ENCODE data around the gene PPP2R3A.
A peak's percentile ranks its signal among the peaks of the same experiment; 100 is the strongest.

Gene PPP2R3A

GRCh38 chr3:136186344-136186743 lies 220.8 kb downstream of the PPP2R3A start:
- no peaks in the 10 kb centered on the region for H3K27me3 ChIP-seq (replicated peaks; ENCODE audit: insufficient read depth, low read length)
- peaks cover 100% of the 10 kb centered on the region for H3K79me2 ChIP-seq (ENCODE audit: low read length)
- H3K27ac ChIP-seq (ENCODE audit: low read length): no peak overlapping the region
- H3K36me3 ChIP-seq (replicated peaks; ENCODE audit: insufficient read depth, low read length): no peaks in the 10 kb centered on the region
- TF ChIP-seq EZH2 (optimal IDR thresholded peaks at IDR 0.05; ENCODE audit: low read depth, low read length): no peak
- TF ChIP-seq, protein P1, sequence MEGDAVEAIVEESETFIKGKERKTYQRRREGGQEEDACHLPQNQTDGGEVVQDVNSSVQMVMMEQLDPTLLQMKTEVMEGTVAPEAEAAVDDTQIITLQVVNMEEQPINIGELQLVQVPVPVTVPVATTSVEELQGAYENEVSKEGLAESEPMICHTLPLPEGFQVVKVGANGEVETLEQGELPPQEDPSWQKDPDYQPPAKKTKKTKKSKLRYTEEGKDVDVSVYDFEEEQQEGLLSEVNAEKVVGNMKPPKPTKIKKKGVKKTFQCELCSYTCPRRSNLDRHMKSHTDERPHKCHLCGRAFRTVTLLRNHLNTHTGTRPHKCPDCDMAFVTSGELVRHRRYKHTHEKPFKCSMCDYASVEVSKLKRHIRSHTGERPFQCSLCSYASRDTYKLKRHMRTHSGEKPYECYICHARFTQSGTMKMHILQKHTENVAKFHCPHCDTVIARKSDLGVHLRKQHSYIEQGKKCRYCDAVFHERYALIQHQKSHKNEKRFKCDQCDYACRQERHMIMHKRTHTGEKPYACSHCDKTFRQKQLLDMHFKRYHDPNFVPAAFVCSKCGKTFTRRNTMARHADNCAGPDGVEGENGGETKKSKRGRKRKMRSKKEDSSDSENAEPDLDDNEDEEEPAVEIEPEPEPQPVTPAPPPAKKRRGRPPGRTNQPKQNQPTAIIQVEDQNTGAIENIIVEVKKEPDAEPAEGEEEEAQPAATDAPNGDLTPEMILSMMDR (IDR thresholded peaks at IDR 0.05; ENCODE audit: low read length): no peak
- TF ChIP-seq EZH2phosphoT487 (IDR thresholded peaks at IDR 0.05; ENCODE audit: low read length): no peak
- H3K9me2 ChIP-seq (replicated peaks; ENCODE audit: insufficient read depth, low read length): no peaks in the 10 kb centered on the region
- no peaks in the 10 kb centered on the region for H3F3A ChIP-seq (ENCODE audit: insufficient read depth, low read length)
- no peak overlapping the region for H3K4me3 ChIP-seq (ENCODE audit: low read length)
- H2AFZ ChIP-seq (ENCODE audit: low read length): no peak overlapping the region
- H3K9me3 ChIP-seq (replicated peaks; ENCODE audit: insufficient read depth, low read length): no peaks in the 10 kb centered on the region
- H3K4me1 ChIP-seq (ENCODE audit: low read length): peaks cover 29% of the 10 kb centered on the region; the same call in 1 of the 2 replicates
- H4K20me1 ChIP-seq (ENCODE audit: insufficient read depth, low read length): peaks cover 94% of the 10 kb centered on the region
- H3K4me2 ChIP-seq (ENCODE audit: low read depth, low read length): no peak overlapping the region
- peak; percentile 23 for DNase-seq
- no peak overlapping the region for H3K9ac ChIP-seq (ENCODE audit: low read length)

DNA sequence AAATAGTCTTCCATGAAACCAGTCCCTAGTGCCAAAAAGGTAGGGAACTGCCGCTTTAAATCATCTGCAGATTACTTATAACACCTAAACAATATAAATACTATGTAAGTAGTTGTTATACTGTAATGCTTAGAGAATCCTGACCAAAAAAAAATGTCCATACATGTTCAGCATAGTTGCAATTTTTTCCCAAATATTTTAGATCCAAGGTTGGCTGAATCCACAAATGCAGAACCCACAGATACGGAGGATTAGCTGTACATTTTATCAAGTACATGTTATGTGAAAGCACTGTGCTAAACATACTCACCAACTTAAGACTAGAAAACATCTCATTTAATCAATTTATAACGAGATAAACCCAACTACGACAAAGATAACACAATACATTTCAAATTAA lies 221.3 kb downstream of the PPP2R3A start:
- Histone ChIP-seq H3F3A (ENCODE audit: insufficient read depth, low read length) (0 out of 2 replicates have a peak, but pooled peaks cover 4% of the 10 kb centered on the region), H3K4me1 (ENCODE audit: low read length) (peaks cover 29% of the 10 kb centered on the region; the same call in 1 of the 2 replicates), H3K27ac (ENCODE audit: low read length) (no peak overlapping the region), H3K27me3 (replicated peaks; ENCODE audit: insufficient read depth, low read length) (no peaks in the 10 kb centered on the region), H3K9ac (ENCODE audit: low read length) (no peak overlapping the region), H3K36me3 (replicated peaks; ENCODE audit: insufficient read depth, low read length) (no peaks in the 10 kb centered on the region), H3K79me2 (ENCODE audit: low read length) (peaks cover 100% of the 10 kb centered on the region), H3K9me2 (replicated peaks; ENCODE audit: insufficient read depth, low read length) (no peaks in the 10 kb centered on the region), H3K4me2 (ENCODE audit: low read depth, low read length) (no peak overlapping the region), H4K20me1 (ENCODE audit: insufficient read depth, low read length) (peaks cover 95% of the 10 kb centered on the region), H2AFZ (ENCODE audit: low read length) (no peak overlapping the region), H3K4me3 (ENCODE audit: low read length) (no peak overlapping the region), H3K9me3 (replicated peaks; ENCODE audit: insufficient read depth, low read length) (no peaks in the 10 kb centered on the region)
- TF ChIP-seq, protein P1 (IDR thresholded peaks at IDR 0.05; ENCODE audit: low read length): no peak
- no peak for TF ChIP-seq EZH2phosphoT487 (IDR thresholded peaks at IDR 0.05; ENCODE audit: low read length)
- no peak for DNase-seq

DNA sequence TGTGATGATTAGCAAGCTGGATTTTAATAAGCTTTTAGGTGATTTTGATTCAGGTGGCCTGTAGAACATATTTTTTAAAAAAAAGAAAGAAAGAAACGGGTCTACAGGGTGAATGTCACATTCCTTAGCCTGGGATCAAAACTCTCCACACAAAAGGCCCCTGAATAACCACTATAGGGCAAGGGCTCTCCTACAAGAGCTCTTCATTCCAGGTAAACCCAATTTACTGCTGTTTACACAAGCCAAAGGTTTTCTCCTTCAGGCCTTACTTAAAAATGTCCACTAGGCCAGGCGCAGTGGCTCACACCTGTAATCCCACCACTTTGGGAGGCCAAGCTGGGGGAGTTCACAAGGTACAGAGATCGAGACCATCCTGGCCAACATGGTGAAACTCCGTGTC lies 222.3 kb downstream of the PPP2R3A start:
- Histone ChIP-seq H3K27me3 (replicated peaks; ENCODE audit: insufficient read depth, low read length) (no peaks in the 10 kb centered on the region), H3K4me3 (ENCODE audit: low read length) (no peak overlapping the region), H2AFZ (ENCODE audit: low read length) (no peak overlapping the region), H3K4me2 (ENCODE audit: low read depth, low read length) (no peak overlapping the region), H3K36me3 (replicated peaks; ENCODE audit: insufficient read depth, low read length) (no peaks in the 10 kb centered on the region), H3K27ac (ENCODE audit: low read length) (no peak overlapping the region), H3F3A (ENCODE audit: insufficient read depth, low read length) (peaks cover 12% of the 10 kb centered on the region; the same call in 1 of the 2 replicates), H4K20me1 (ENCODE audit: insufficient read depth, low read length) (peaks cover 95% of the 10 kb centered on the region), H3K9ac (ENCODE audit: low read length) (no peak overlapping the region), H3K79me2 (ENCODE audit: low read length) (peaks cover 100% of the 10 kb centered on the region), H3K9me3 (replicated peaks; ENCODE audit: insufficient read depth, low read length) (no peaks in the 10 kb centered on the region), H3K9me2 (replicated peaks; ENCODE audit: insufficient read depth, low read length) (no peaks in the 10 kb centered on the region), H3K4me1 (ENCODE audit: low read length) (peaks cover 29% of the 10 kb centered on the region; the same call in 1 of the 2 replicates)
- TF ChIP-seq, protein P1 (IDR thresholded peaks at IDR 0.05; ENCODE audit: low read length): no peak
- TF ChIP-seq EZH2 (optimal IDR thresholded peaks at IDR 0.05; ENCODE audit: low read depth, low read length): no peak
- TF ChIP-seq EZH2phosphoT487 (IDR thresholded peaks at IDR 0.05; ENCODE audit: low read length): no peak
- DNase-seq: no peak
